GM18873 (cell line): Measurements from ENCODE around the gene CLTC.
"Not testable (repeated sequence)": the region's sequence is repeated elsewhere in the genome, so short reads cannot be mapped to it uniquely, and the experiment has no call there.

ENCODE experiments used
- ATAC-seq: cut with Tn5 transposase; IDR thresholded peaks from one replicate; pipeline ENCODE4 v1.9.1; 2021; ENCODE audit warnings: mild to moderate bottlenecking, moderate library complexity, moderate number of reproducible peaks; ENCODE audit not compliant: unreplicated experiment, low FRiP score

The CLTC gene

GRCh38 chr17:59619298-59620063, at the start of gene CLTC:
Gene CLTC (plus strand): TSS chr17:59619895. CDS start chr17:59620132, 237 bp downstream.
- peak; percentile 71 for ATAC-seq

- no peak for ATAC-seq
These were observed 47.3 kb upstream of the CLTC start for GRCh38 chr17:59572301-59572924.

GRCh38 chr17:59584168-59584567, 35.5 kb upstream of the CLTC start:
- not testable (repeated sequence) for ATAC-seq

GRCh38 chr17:59600169-59600568, 19.5 kb upstream of the CLTC start:
- ATAC-seq, result no peak

- no peak for ATAC-seq
These were observed 18.6 kb upstream of the CLTC start for GRCh38 chr17:59601130-59601529.

GRCh38 chr17:59607061-59607460, 12.6 kb upstream of the CLTC start:
- no peak for ATAC-seq

- ATAC-seq, result no peak
These were observed 11.8 kb upstream of the CLTC start for GRCh38 chr17:59607817-59608403.

GRCh38 chr17:59611503-59611902, 8.2 kb upstream of the CLTC start:
- no peak for ATAC-seq

- ATAC-seq, result no peak
These were observed 3.3 kb upstream of the CLTC start for GRCh38 chr17:59616253-59616920.

GRCh38 chr17:59617156-59617732, 2.5 kb upstream of the CLTC start:
- ATAC-seq, result no peak

GRCh38 chr17:59619035-59619297, 729 bp upstream of the CLTC start:
- ATAC-seq, result no peak

GRCh38 chr17:59620064-59620359, 317 bp downstream of the CLTC start:
- no peak for ATAC-seq

GRCh38 chr17:59620518-59621259, 994 bp downstream of the CLTC start:
- ATAC-seq, result no peak

- ATAC-seq, result no peak
These were observed 2.1 kb downstream of the CLTC start for GRCh38 chr17:59621771-59622170.

GRCh38 chr17:59623151-59623550, 3.5 kb downstream of the CLTC start:
- no peak for ATAC-seq

- no peak for ATAC-seq
These were observed 7.1 kb downstream of the CLTC start for GRCh38 chr17:59626756-59627155.

- ATAC-seq, result no peak
These were observed 7.6 kb downstream of the CLTC start for GRCh38 chr17:59627274-59627673.

GRCh38 chr17:59627770-59628171, 8.1 kb downstream of the CLTC start:
- ATAC-seq, result no peak

GRCh38 chr17:59629174-59629573, 9.5 kb downstream of the CLTC start:
- ATAC-seq, result no peak

GRCh38 chr17:59631276-59631675, 11.6 kb downstream of the CLTC start:
- ATAC-seq, result no peak

- no peak for ATAC-seq
These were observed 12.7 kb downstream of the CLTC start for GRCh38 chr17:59632398-59632797.
